Stimulated activated CD8-positive, alpha-beta memory T cell treated with anti-CD3 and anti-CD28 coated beads, Interleukin-15, amount 100 ng/mL, for 24 hours (primary cell): ENCODE measurements around the gene FGF4.

Experiments
- DNase-seq: peaks from one replicate; pipeline ENCODE4 v3.0.0-alpha.2; 2020; ENCODE audit warnings: low read depth

FGF4 gene

GRCh38 chr11:69726019-69726418 lies 49.1 kb downstream of the FGF4 start:
- DNase-seq: no peak

GRCh38 chr11:69721745-69722144 lies 53.4 kb downstream of the FGF4 start:
- no peak for DNase-seq

GRCh38 chr11:69721106-69721505 lies 54.0 kb downstream of the FGF4 start:
- DNase-seq: no peak
